HEK293 (cell line): ENCODE data around the gene GALNT2.

Experiments used
- BCL11B ChIP-seq: fragments of 450-650 bp; formaldehyde crosslinking; IDR thresholded peaks from 2 replicates; pipeline ENCODE4 v1.5.1; 2016; ENCODE audit warnings: low read depth, missing biosample characterization, missing genetic modification characterization
- SP2 ChIP-seq: fragments of 450-650 bp; formaldehyde crosslinking; IDR thresholded peaks from 2 replicates; pipeline ENCODE4 v1.5.1; 2016; ENCODE audit warnings: missing biosample characterization, missing genetic modification characterization
- ZNF121 ChIP-seq: fragments of 450-650 bp; formaldehyde crosslinking; IDR thresholded peaks from 2 replicates; pipeline ENCODE4 v1.5.1; 2016; ENCODE audit warnings: missing biosample characterization, missing genetic modification characterization
- ZNF133 ChIP-seq: fragments of 450-650 bp; formaldehyde crosslinking; IDR thresholded peaks from 2 replicates; pipeline ENCODE4 v1.5.1; 2016; ENCODE audit warnings: missing biosample characterization, missing genetic modification characterization
- ZNF146 ChIP-seq: fragments of 450-650 bp; formaldehyde crosslinking; IDR thresholded peaks from 2 replicates; pipeline ENCODE4 v1.5.1; 2016; ENCODE audit warnings: missing biosample characterization, missing genetic modification characterization
- ZNF239 ChIP-seq: fragments of 450-650 bp; formaldehyde crosslinking; IDR thresholded peaks from 2 replicates; pipeline ENCODE4 v1.5.1; 2016; ENCODE audit warnings: missing biosample characterization, missing genetic modification characterization
- ZNF292 ChIP-seq: fragments of 450-650 bp; formaldehyde crosslinking; IDR thresholded peaks from 2 replicates; pipeline ENCODE4 v1.5.1; 2016; ENCODE audit warnings: low read depth, missing biosample characterization, missing genetic modification characterization, borderline replicate concordance
- ZNF350 ChIP-seq: fragments of 450-650 bp; formaldehyde crosslinking; IDR thresholded peaks from 2 replicates; pipeline ENCODE4 v1.5.0; 2017; ENCODE audit warnings: missing biosample characterization, mild to moderate bottlenecking, missing genetic modification characterization
- ZNF416 ChIP-seq: fragments of 450-650 bp; formaldehyde crosslinking; IDR thresholded peaks from 2 replicates; pipeline ENCODE4 v1.5.1; 2016; ENCODE audit warnings: missing biosample characterization, missing genetic modification characterization
- ZNF596 ChIP-seq: fragments of 450-650 bp; IDR thresholded peaks from 2 replicates; pipeline ENCODE4 v1.5.0; 2018; ENCODE audit warnings: missing biosample characterization, mild to moderate bottlenecking, missing genetic modification characterization, moderate library complexity
- ZNF658 ChIP-seq: fragments of 450-650 bp; formaldehyde crosslinking; IDR thresholded peaks from 2 replicates; pipeline ENCODE4; 2016; ENCODE audit warnings: missing biosample characterization, missing genetic modification characterization
- ZNF830 ChIP-seq: fragments of 450-650 bp; IDR thresholded peaks from 2 replicates; pipeline ENCODE4 v1.5.0; 2018; ENCODE audit warnings: missing biosample characterization, missing genetic modification characterization, low read depth, mild to moderate bottlenecking, moderate library complexity
- TF ChIP-seq, protein P1 (sequence below): fragments of 450-650 bp; formaldehyde crosslinking; IDR thresholded peaks from 2 replicates; pipeline ENCODE4 v1.5.1; 2016; ENCODE audit warnings: missing biosample characterization, missing genetic modification characterization
- TF ChIP-seq, protein P2 (sequence below): fragments of 450-650 bp; formaldehyde crosslinking; IDR thresholded peaks from 2 replicates; pipeline ENCODE4 v1.5.1; 2016; ENCODE audit warnings: missing biosample characterization, missing genetic modification characterization

DNA sequence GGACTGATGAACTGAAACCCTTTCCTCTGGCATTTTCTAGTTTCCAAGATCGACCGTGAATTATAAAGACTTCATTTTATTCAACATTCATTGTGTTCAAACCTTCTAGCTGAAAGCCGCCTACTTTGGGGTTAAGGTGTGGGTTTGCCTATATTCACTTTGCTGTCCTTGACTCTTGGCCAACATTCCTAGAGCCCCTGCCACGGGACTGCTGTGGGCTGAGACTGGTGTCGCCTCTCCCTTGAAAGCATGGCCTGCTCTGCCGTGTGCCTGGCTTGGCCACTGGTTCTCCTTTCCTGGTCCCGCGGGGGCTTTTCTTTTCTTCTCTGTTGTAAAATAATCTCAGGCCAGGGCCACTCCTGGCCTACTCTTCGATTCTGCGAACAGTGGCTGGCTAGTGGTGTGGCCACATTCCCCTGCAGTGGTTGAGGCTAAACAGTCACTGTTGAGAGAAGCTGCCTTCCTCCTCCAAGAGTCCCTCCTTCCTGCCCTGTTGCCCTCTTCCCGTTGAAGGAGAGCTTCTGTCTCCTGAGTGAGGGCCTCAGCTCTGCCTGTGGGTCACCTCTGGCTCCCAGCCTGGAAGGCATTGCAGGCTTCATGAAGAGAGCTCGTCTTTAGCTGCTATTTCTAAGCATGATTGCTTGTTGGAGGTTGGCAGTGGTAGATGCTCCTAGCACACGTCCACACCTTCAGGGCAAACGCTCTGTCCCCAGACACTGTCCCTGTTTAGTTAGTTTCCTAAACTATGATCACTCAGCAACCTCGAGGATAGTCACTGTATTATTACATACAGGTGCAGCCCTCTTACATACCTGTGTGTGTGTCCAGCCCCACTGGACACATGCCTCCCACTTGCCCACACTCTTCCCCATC is 80.5 kb downstream of the GALNT2 start:
- TF ChIP-seq ZNF830 (tag by site-specific recombination) (no peak), ZNF596 (tag by site-specific recombination) (no peak), ZNF121 (tag by site-specific recombination) (no peak), ZNF133 (tag by site-specific recombination) (no peak), ZNF239 (tag by site-specific recombination) (no peak), ZNF146 (tag by site-specific recombination) (no peak), ZNF416 (tag by site-specific recombination) (no peak), ZNF350 (tag by site-specific recombination) (no peak), ZNF658 (no peak), ZNF292 (tag by site-specific recombination) (no peak), SP2 (no peak), BCL11B (no peak)
- TF ChIP-seq, protein P1, sequence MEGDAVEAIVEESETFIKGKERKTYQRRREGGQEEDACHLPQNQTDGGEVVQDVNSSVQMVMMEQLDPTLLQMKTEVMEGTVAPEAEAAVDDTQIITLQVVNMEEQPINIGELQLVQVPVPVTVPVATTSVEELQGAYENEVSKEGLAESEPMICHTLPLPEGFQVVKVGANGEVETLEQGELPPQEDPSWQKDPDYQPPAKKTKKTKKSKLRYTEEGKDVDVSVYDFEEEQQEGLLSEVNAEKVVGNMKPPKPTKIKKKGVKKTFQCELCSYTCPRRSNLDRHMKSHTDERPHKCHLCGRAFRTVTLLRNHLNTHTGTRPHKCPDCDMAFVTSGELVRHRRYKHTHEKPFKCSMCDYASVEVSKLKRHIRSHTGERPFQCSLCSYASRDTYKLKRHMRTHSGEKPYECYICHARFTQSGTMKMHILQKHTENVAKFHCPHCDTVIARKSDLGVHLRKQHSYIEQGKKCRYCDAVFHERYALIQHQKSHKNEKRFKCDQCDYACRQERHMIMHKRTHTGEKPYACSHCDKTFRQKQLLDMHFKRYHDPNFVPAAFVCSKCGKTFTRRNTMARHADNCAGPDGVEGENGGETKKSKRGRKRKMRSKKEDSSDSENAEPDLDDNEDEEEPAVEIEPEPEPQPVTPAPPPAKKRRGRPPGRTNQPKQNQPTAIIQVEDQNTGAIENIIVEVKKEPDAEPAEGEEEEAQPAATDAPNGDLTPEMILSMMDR (tag by site-specific recombination) = no peak
- TF ChIP-seq, protein P2, sequence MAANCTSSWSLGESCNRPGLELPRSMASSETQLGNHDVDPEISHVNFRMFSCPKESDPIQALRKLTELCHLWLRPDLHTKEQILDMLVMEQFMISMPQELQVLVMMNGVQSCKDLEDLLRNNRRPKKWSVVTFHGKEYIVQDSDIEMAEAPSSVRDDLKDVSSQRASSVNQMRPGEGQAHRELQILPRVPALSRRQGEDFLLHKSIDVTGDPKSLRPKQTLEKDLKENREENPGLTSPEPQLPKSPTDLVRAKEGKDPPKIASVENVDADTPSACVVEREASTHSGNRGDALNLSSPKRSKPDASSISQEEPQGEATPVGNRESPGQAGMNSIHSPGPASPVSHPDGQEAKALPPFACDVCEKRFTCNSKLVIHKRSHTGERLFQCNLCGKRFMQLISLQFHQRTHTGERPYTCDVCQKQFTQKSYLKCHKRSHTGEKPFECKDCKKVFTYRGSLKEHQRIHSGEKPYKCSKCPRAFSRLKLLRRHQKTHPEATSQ = no peak
